Vagina (tissue), 2 donors: Measurements from ENCODE around the gene SENP1.

Experiments
- POLR2A ChIP-seq, 2 donors: fragments of 450-650 bp; IDR thresholded peaks; one replicate each; pipeline ENCODE4 v1.6.1; 2017; ENCODE audit warnings: antibody characterized with exemption in 2 of 2, mild to moderate bottlenecking in 2 of 2, moderate library complexity in 2 of 2
- POLR2AphosphoS5 ChIP-seq, 2 donors: sonication (generic); formaldehyde crosslinking; IDR thresholded peaks; one replicate each; pipeline ENCODE4 v1.9.0; 2017; ENCODE audit warnings: antibody characterized with exemption in 2 of 2, mild to moderate bottlenecking in 2 of 2, low read depth in 1 of 2; ENCODE audit not compliant: insufficient read depth in 1 of 2
- TF ChIP-seq, protein P1 (sequence below), 3 experiments: fragments of 450-650 bp in 2 of 3; fragments of 200-600 bp in 1 of 3; sonication (generic) in 1 of 3; IDR thresholded peaks; one replicate each; pipeline ENCODE4 v1.5.1; 2017 to 2019; ENCODE audit warnings: antibody characterized with exemption in 3 of 3, mild to moderate bottlenecking in 2 of 3, moderate library complexity in 2 of 3

- TF ChIP-seq, protein P1, sequence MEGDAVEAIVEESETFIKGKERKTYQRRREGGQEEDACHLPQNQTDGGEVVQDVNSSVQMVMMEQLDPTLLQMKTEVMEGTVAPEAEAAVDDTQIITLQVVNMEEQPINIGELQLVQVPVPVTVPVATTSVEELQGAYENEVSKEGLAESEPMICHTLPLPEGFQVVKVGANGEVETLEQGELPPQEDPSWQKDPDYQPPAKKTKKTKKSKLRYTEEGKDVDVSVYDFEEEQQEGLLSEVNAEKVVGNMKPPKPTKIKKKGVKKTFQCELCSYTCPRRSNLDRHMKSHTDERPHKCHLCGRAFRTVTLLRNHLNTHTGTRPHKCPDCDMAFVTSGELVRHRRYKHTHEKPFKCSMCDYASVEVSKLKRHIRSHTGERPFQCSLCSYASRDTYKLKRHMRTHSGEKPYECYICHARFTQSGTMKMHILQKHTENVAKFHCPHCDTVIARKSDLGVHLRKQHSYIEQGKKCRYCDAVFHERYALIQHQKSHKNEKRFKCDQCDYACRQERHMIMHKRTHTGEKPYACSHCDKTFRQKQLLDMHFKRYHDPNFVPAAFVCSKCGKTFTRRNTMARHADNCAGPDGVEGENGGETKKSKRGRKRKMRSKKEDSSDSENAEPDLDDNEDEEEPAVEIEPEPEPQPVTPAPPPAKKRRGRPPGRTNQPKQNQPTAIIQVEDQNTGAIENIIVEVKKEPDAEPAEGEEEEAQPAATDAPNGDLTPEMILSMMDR (IDR thresholded peaks at IDR 0.05) = no peak
- peak in 1 of 2 donors; percentile 12 for TF ChIP-seq POLR2AphosphoS5 (IDR thresholded peaks at IDR 0.05; ENCODE audit: insufficient read depth in 1 of 2, low read depth in 1 of 2)
- no peak for TF ChIP-seq POLR2A (IDR thresholded peaks at IDR 0.05)
Measured at GRCh38 chr12:48000878-48001504, 104.9 kb downstream of the SENP1 start.
